Body of pancreas (tissue), 4 donors: ENCODE measurements around the gene RGS5.

Source experiments
- CTCF ChIP-seq, 7 experiments: fragments of 450-650 bp in 4 of 7; fragments of 200-600 bp in 3 of 7; sonication (generic) in 3 of 7; IDR thresholded peaks; one replicate each; pipeline ENCODE4 v1.5.1; 2016 to 2019; ENCODE audit warnings: antibody characterized with exemption in 7 of 7
- POLR2A ChIP-seq, 3 donors: fragments of 450-650 bp; IDR thresholded peaks; one replicate each; pipeline ENCODE4 v1.6.1; 2016; ENCODE audit warnings: antibody characterized with exemption in 3 of 3, mild to moderate bottlenecking in 2 of 3

- TF ChIP-seq CTCF (IDR thresholded peaks at IDR 0.05): no peak
- TF ChIP-seq POLR2A (IDR thresholded peaks at IDR 0.05): no peak
Observed at GRCh38 chr1:163197022-163197421, 5.7 kb downstream of the RGS5 start.
